Upper lobe of left lung (tissue), 4 donors: ENCODE results near the gene TNNT2.

ENCODE experiments used
- CTCF ChIP-seq, 6 experiments: fragments of 450-650 bp in 4 of 6; fragments of 200-600 bp in 2 of 6; sonication (generic) in 2 of 6; IDR thresholded peaks; one replicate each; pipeline ENCODE4 v1.5.1; 2016 to 2019; ENCODE audit warnings: antibody characterized with exemption in 6 of 6
- POLR2A ChIP-seq, 4 donors: fragments of 450-650 bp; IDR thresholded peaks; one replicate each; pipeline ENCODE4 v1.5.1; 2016 to 2017; ENCODE audit warnings: antibody characterized with exemption in 4 of 4, mild to moderate bottlenecking in 2 of 4
- POLR2AphosphoS5 ChIP-seq, 2 donors: sonication (generic); formaldehyde crosslinking; IDR thresholded peaks; one replicate each; pipeline ENCODE4 v1.5.1; 2017; ENCODE audit warnings: antibody characterized with exemption in 2 of 2

- no peak for TF ChIP-seq POLR2AphosphoS5 (IDR thresholded peaks at IDR 0.05)
- TF ChIP-seq CTCF (IDR thresholded peaks at IDR 0.05): no peak
- TF ChIP-seq POLR2A (IDR thresholded peaks at IDR 0.05): no peak
These were observed 41.6 kb downstream of the TNNT2 start for GRCh38 chr1:201335901-201336300.
